PC-9 (cell line): ENCODE measurements around the gene LAMTOR2. TPM values are rescaled to one million over a fixed set of nuclear protein-coding genes. Genes with fewer than 3 reads are reported as not detected.
A peak's percentile ranks its signal among the peaks of the same experiment; 100 is the strongest.

Experiments
- BruUV-seq: library from RNA; stranded (reverse); fragments of 400-500 nt; replicated peaks from 2 replicates; lab custom pipeline; 2021; lab: Mats Ljungman, UMichigan
- CTCF ChIA-PET: fragments of 300-600 bp; sonication (Branson Sonifier 250); formaldehyde crosslinking; loops from one replicate; lab custom pipeline; 2022; ENCODE audit warnings: antibody characterized with exemption; lab: Charles Lee
- POLR2A ChIA-PET: fragments of 300-600 bp; sonication (Branson Sonifier 250); formaldehyde crosslinking; loops from one replicate; lab custom pipeline; 2022; ENCODE audit warnings: antibody characterized with exemption; ENCODE audit not compliant: unreplicated experiment; lab: Charles Lee
- DNase-seq, 2 experiments: peaks; one replicate each; pipeline versions ENCODE4 v3.0.0 to v3.0.0-alpha.2; 2015 to 2022; ENCODE audit warnings: mixed read lengths in 1 of 2
- H2AFZ ChIP-seq: fragments of 200-600 bp; sonication (generic); 2 replicates; pipeline ENCODE4 v1.8.1; 2017; ENCODE audit warnings: antibody characterized with exemption
- H3F3A ChIP-seq: fragments of 200-600 bp; sonication (generic); 2 replicates; pipeline ENCODE4 v1.8.1; 2017; ENCODE audit warnings: antibody characterized with exemption, mild to moderate bottlenecking, low read depth; ENCODE audit not compliant: insufficient read depth
- H3K27ac ChIP-seq: fragments of 200-600 bp; sonication (generic); 2 replicates; pipeline ENCODE4 v1.6.1; 2016; ENCODE audit warnings: mixed run types
- H3K27me3 ChIP-seq: fragments of 200-600 bp; sonication (generic); 2 replicates; pipeline ENCODE4 v1.6.1; 2016; ENCODE audit warnings: low read depth, mixed run types; ENCODE audit not compliant: insufficient read depth
- H3K36me3 ChIP-seq: fragments of 200-600 bp; sonication (generic); 2 replicates; pipeline ENCODE4 v1.6.1; 2016; ENCODE audit warnings: low read depth, mixed run types
- H3K4me1 ChIP-seq: fragments of 200-600 bp; sonication (generic); replicated peaks from 2 replicates; pipeline ENCODE4 v1.6.1; 2016; ENCODE audit warnings: mixed run types; ENCODE audit not compliant: insufficient read depth
- H3K4me2 ChIP-seq: fragments of 200-600 bp; sonication (generic); 2 replicates; pipeline ENCODE4 v1.6.1; 2017; ENCODE audit warnings: mixed run types
- H3K4me3 ChIP-seq: fragments of 200-600 bp; sonication (generic); 2 replicates; pipeline ENCODE4 v1.6.1; 2016; ENCODE audit warnings: mixed run types
- H3K79me2 ChIP-seq: fragments of 200-600 bp; sonication (generic); 2 replicates; pipeline ENCODE4 v1.6.1; 2017; ENCODE audit warnings: low read depth, mixed run types
- H3K9me2 ChIP-seq: fragments of 200-600 bp; sonication (generic); 2 replicates; pipeline ENCODE4 v1.8.1; 2017; ENCODE audit warnings: mild to moderate bottlenecking; ENCODE audit not compliant: insufficient read depth
- H3K9me3 ChIP-seq: fragments of 200-600 bp; sonication (generic); 2 replicates; pipeline ENCODE4 v1.8.1; 2016; ENCODE audit warnings: low read depth; ENCODE audit not compliant: insufficient read depth
- H4K20me1 ChIP-seq: fragments of 200-600 bp; sonication (generic); 2 replicates; pipeline ENCODE4 v1.8.1; 2017; ENCODE audit not compliant: insufficient read depth
- EZH2 ChIP-seq: fragments of 200-600 bp; sonication (generic); IDR thresholded peaks from 2 replicates; pipeline ENCODE4 v1.8.0; 2017; ENCODE audit warnings: antibody characterized with exemption, low read depth
- intact Hi-C: fragments of 100-400 bp; cut with micrococcal nuclease; formaldehyde crosslinking; loops from one replicate; pipeline ENCODE4 v1.10.0; 2022; ENCODE audit not compliant: unreplicated experiment
- total RNA-seq: library from RNA; stranded (reverse); gene quantifications from 2 replicates; pipeline ENCODE4 v1.2.3, GENCODE V29; 2021
- TF ChIP-seq, protein P1 (sequence below): fragments of 200-600 bp; sonication (generic); conservative IDR thresholded peaks from 2 replicates; pipeline ENCODE4 v1.6.1; 2017; ENCODE audit warnings: mixed run types, antibody characterized with exemption, mild to moderate bottlenecking, moderate library complexity

Gene LAMTOR2
- total RNA-seq, 1 experiment from 2014 or later = 76.8 TPM

DNA sequence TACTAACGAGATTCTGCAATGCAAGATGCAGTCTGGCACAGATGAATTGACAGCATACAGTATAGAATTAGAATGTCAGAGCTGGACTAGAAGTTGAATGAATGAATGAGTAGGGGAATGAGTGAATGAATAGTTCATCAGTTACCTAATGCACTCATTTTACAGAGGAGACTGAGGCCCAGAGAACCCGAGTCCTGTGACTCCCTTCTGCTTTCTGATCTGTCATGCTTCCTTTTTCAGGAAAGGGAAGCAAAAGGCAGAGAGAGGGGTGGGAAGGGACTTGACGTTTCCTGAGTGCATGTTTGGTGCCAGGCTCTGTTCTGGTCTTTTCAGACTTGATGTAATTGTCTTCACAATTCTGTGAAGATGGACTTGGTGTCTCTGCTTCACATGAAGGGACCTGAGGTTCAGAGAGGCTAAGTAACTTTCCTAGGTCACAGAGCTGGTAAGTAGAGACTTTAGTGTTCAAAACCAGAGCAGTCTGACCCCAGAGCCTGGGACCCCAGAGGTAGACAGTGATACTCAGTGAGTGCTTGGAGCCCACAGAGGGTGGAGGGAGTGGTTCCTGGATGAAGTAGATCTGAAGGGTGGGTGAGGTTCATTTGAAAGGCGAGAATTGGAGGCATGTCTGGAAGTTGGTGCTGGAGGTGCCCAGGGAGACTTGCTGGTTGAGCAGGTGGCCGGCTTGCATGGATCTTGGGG lies 35.7 kb downstream of the LAMTOR2 start:
- intact Hi-C loops = loop anchor here (1.0 to 10.0 kb wide), 4 partner anchors 40 to 357 kb away; no protein-coding TSS in a partner anchor
- H3K9me2 ChIP-seq = no peaks in the 10 kb centered on the region
- peaks cover 10% of the 10 kb centered on the region; the same call in 1 of the 2 replicates for H3F3A ChIP-seq
- peaks cover 26% of the 10 kb centered on the region for H3K4me1 ChIP-seq
- no peak overlapping the region for H3K27ac ChIP-seq
- no TSS peak for BruUV-seq
- DNase-seq = no peak
- ChIA-PET CTCF (interaction anchor here (0.6 to 1.1 kb wide), 2 partner anchors 32 to 123 kb away, joined by 3 to 6 read pairs; no protein-coding TSS in a partner anchor), POLR2A (no interaction called here)
- H3K36me3 ChIP-seq = no peaks in the 10 kb centered on the region
- H4K20me1 ChIP-seq = no peaks in the 10 kb centered on the region
- H3K9me3 ChIP-seq = no peaks in the 10 kb centered on the region
- no peaks in the 10 kb centered on the region for H3K27me3 ChIP-seq
- H2AFZ ChIP-seq = no peak overlapping the region
- no peak overlapping the region for H3K4me3 ChIP-seq
- TF ChIP-seq EZH2 = no peak
- TF ChIP-seq, protein P1, sequence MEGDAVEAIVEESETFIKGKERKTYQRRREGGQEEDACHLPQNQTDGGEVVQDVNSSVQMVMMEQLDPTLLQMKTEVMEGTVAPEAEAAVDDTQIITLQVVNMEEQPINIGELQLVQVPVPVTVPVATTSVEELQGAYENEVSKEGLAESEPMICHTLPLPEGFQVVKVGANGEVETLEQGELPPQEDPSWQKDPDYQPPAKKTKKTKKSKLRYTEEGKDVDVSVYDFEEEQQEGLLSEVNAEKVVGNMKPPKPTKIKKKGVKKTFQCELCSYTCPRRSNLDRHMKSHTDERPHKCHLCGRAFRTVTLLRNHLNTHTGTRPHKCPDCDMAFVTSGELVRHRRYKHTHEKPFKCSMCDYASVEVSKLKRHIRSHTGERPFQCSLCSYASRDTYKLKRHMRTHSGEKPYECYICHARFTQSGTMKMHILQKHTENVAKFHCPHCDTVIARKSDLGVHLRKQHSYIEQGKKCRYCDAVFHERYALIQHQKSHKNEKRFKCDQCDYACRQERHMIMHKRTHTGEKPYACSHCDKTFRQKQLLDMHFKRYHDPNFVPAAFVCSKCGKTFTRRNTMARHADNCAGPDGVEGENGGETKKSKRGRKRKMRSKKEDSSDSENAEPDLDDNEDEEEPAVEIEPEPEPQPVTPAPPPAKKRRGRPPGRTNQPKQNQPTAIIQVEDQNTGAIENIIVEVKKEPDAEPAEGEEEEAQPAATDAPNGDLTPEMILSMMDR = no peak
- 0 out of 2 replicates have a peak overlapping the region, but pooled peaks have one; percentile 7 for H3K4me2 ChIP-seq
- no peaks in the 10 kb centered on the region for H3K79me2 ChIP-seq

GRCh38 chr1:156090840-156091188 lies 36.2 kb downstream of the LAMTOR2 start:
- intact Hi-C loops = loop anchor here (1.0 to 10.0 kb wide), 4 partner anchors 39 to 356 kb away; no protein-coding TSS in a partner anchor
- POLR2A ChIA-PET = no interaction called here
- DNase-seq = peak; percentile 81 to 84

GRCh38 chr1:156091610-156092009 lies 37.0 kb downstream of the LAMTOR2 start:
- H3K27me3 ChIP-seq = no peaks in the 10 kb centered on the region
- DNase-seq = no peak
- ChIA-PET POLR2A (no interaction called here), CTCF (interaction anchor here (0.7 kb wide), 2 partner anchors 74 to 160 kb away, joined by 4 to 7 read pairs; no protein-coding TSS in a partner anchor)
- peaks cover 31% of the 10 kb centered on the region for H3K4me1 ChIP-seq
- no peaks in the 10 kb centered on the region for H3K9me3 ChIP-seq
- TF ChIP-seq EZH2 = no peak
- TF ChIP-seq, protein P1 = no peak
- intact Hi-C loops = loop anchor here (5.0 to 10.0 kb wide), 2 partner anchors 223 to 356 kb away; no protein-coding TSS in a partner anchor
- H3K36me3 ChIP-seq = no peaks in the 10 kb centered on the region
- BruUV-seq = no TSS peak
- H2AFZ ChIP-seq = no peak overlapping the region
- H3K9me2 ChIP-seq = no peaks in the 10 kb centered on the region
- H3K4me2 ChIP-seq = no peak overlapping the region
- H3F3A ChIP-seq = peaks cover 9% of the 10 kb centered on the region; the same call in 1 of the 2 replicates
- no peaks in the 10 kb centered on the region for H3K79me2 ChIP-seq
- H3K27ac ChIP-seq = no peak overlapping the region
- no peaks in the 10 kb centered on the region for H4K20me1 ChIP-seq
- no peak overlapping the region for H3K4me3 ChIP-seq

More at GRCh38 chr1:156090840-156091188, 36.2 kb downstream of the LAMTOR2 start:
- Histone ChIP-seq H3K9me3 (no peaks in the 10 kb centered on the region), H3K4me3 (no peak overlapping the region), H4K20me1 (no peaks in the 10 kb centered on the region), H3F3A (peaks cover 8% of the 10 kb centered on the region; the same call in 1 of the 2 replicates), H3K27me3 (no peaks in the 10 kb centered on the region), H3K9me2 (no peaks in the 10 kb centered on the region), H3K4me2 (peak overlapping the region; percentile 41; the same call in 1 of the 2 replicates), H3K27ac (no peak overlapping the region), H3K4me1 (peaks cover 31% of the 10 kb centered on the region), H3K36me3 (no peaks in the 10 kb centered on the region), H3K79me2 (no peaks in the 10 kb centered on the region), H2AFZ (no peak overlapping the region)
- no peak for TF ChIP-seq EZH2
- TF ChIP-seq, protein P1 = peak; percentile 92
- CTCF ChIA-PET = interaction anchor here (0.6 to 1.1 kb wide), 3 partner anchors 32 to 160 kb away, joined by 3 to 7 read pairs (median 6); no protein-coding TSS in a partner anchor
- no TSS peak for BruUV-seq
